HCT116 (cell line): ENCODE data around the gene KANSL1. TPM values are rescaled to one million over a fixed set of nuclear protein-coding genes. Genes with fewer than 3 reads are reported as not detected.
A peak's percentile ranks its signal among the peaks of the same experiment; 100 is the strongest.

Experiments
- ATAC-seq: fragments of 200-7000 bp; cut with Tn5 transposase; 2 replicates; pipeline ENCODE4 v1.9.1; 2020; ENCODE audit warnings: mild to moderate bottlenecking, moderate library complexity
- BruUV-seq: library from RNA; stranded (reverse); fragments of 400-500 nt; replicated peaks from 2 replicates; lab custom pipeline; 2021; lab: Mats Ljungman, UMichigan
- CTCF ChIA-PET: fragments of 300-600 bp; sonication (Branson Sonifier 250); formaldehyde crosslinking; loops from one replicate; lab custom pipeline; 2021; ENCODE audit warnings: antibody characterized with exemption; lab: Charles Lee
- POLR2A ChIA-PET: fragments of 300-600, 350-600 bp; sonication (Branson Sonifier 250); formaldehyde crosslinking; loops from one replicate; lab custom pipeline; 2021; ENCODE audit warnings: antibody characterized with exemption; lab: Charles Lee
- RAD21 ChIA-PET, 2 experiments: fragments of 300-600 bp; sonication (Branson Sonifier 250); formaldehyde crosslinking; loops; one replicate each; lab custom pipeline; 2023; ENCODE audit warnings: low total read pairs in 2 of 2; ENCODE audit not compliant: uncharacterized antibody in 2 of 2, unreplicated experiment in 2 of 2, low non-redundant PET in 1 of 2; lab: Charles Lee
- DNase-seq: peaks from one replicate; pipeline ENCODE4 v3.0.0-alpha.2; 2010; ENCODE audit warnings: low read depth, low spot score
- H2AFZ ChIP-seq: fragments of 200-600 bp; shearing (Covaris generic), sonication (generic); 2 replicates; pipeline ENCODE4 v1.6.1; 2017; ENCODE audit warnings: low read depth, mixed run types, mixed read lengths, antibody characterized with exemption, low read length; ENCODE audit not compliant: poor library complexity, severe bottlenecking
- H3K27ac ChIP-seq: 2 replicates; pipeline ENCODE4 v1.5.1; 2012; ENCODE audit warnings: low read depth, low read length
- H3K27me3 ChIP-seq: fragments of 200-600 bp; sonication (generic); 2 replicates; pipeline ENCODE4 v1.6.1; 2016; ENCODE audit warnings: mixed run types, low read length, mixed read lengths; ENCODE audit not compliant: insufficient read depth
- H3K36me3 ChIP-seq, 2 experiments: fragments of 200-500 bp in 1 of 2; fragments of 200-600 bp in 1 of 2; sonication (Bioruptor generic) in 1 of 2; sonication (generic) in 1 of 2; 2 replicates each; pipeline versions ENCODE4 v1.5.1 to v1.6.1; 2014 to 2016; ENCODE audit warnings: low read length in 2 of 2, inconsistent platforms in 1 of 2, mixed read lengths in 1 of 2, mixed run types in 1 of 2; ENCODE audit not compliant: insufficient read depth in 2 of 2, control insufficient read depth in 1 of 2
- H3K4me1 ChIP-seq, 2 experiments: fragments of 200-600 bp in 1 of 2; sonication (generic) in 1 of 2; 2 replicates each; pipeline versions ENCODE4 v1.5.1 to v1.6.1; 2012 to 2017; ENCODE audit warnings: low read length in 2 of 2, inconsistent platforms in 1 of 2, mild to moderate bottlenecking in 1 of 2, mixed read lengths in 1 of 2, mixed run types in 1 of 2, moderate library complexity in 1 of 2; ENCODE audit not compliant: insufficient read depth in 2 of 2, control insufficient read depth in 1 of 2
- H3K4me2 ChIP-seq: fragments of 200-600 bp; sonication (generic); 2 replicates; pipeline ENCODE4 v1.6.1; 2017; ENCODE audit warnings: mixed run types, low read length, mixed read lengths
- H3K4me3 ChIP-seq, 2 experiments: fragments of 200-600 bp in 1 of 2; sonication (generic) in 1 of 2; replicated peaks in 1 of 2; 2 replicates each; pipeline ENCODE4 v1.5.1; 2011 to 2016; ENCODE audit warnings: low read length in 2 of 2, control low read depth in 1 of 2, low read depth in 1 of 2, mild to moderate bottlenecking in 1 of 2, mixed read lengths in 1 of 2, mixed run types in 1 of 2
- H3K79me2 ChIP-seq: fragments of 200-600 bp; sonication (generic); 2 replicates; pipeline ENCODE4 v1.6.1; 2017; ENCODE audit warnings: mild to moderate bottlenecking, mixed run types, low read length, moderate library complexity, mixed read lengths; ENCODE audit not compliant: insufficient read depth
- H3K9ac ChIP-seq: fragments of 200-600 bp; sonication (generic); 2 replicates; pipeline ENCODE4 v1.6.1; 2016; ENCODE audit warnings: low read length, mixed read lengths
- H3K9me2 ChIP-seq: fragments of 200-600 bp; sonication (generic), shearing (Covaris generic); 2 replicates; pipeline ENCODE4 v1.6.1; 2017; ENCODE audit warnings: mixed run types, mild to moderate bottlenecking, moderate library complexity; ENCODE audit not compliant: insufficient read depth
- H3K9me3 ChIP-seq, 2 experiments: fragments of 200-500 bp in 1 of 2; fragments of 200-600 bp in 1 of 2; sonication (Bioruptor generic) in 1 of 2; sonication (generic) in 1 of 2; 2 replicates each; pipeline ENCODE4 v1.6.1; 2014 to 2017; ENCODE audit warnings: low read length in 2 of 2, mixed read lengths in 2 of 2, inconsistent platforms in 1 of 2, low read depth in 1 of 2, mild to moderate bottlenecking in 1 of 2, mixed run types in 1 of 2, moderate library complexity in 1 of 2; ENCODE audit not compliant: control insufficient read depth in 1 of 2, insufficient read depth in 1 of 2
- H4K20me1 ChIP-seq: fragments of 200-600 bp; sonication (generic), shearing (Covaris generic); 2 replicates; pipeline ENCODE4 v1.6.1; 2017; ENCODE audit warnings: mixed run types, mild to moderate bottlenecking, moderate library complexity; ENCODE audit not compliant: insufficient read depth
- EZH2 ChIP-seq: fragments of 200-600 bp; sonication (generic); IDR thresholded peaks from 2 replicates; pipeline ENCODE4 v1.6.1; 2017; ENCODE audit warnings: antibody characterized with exemption, mixed run types
- RAD21 ChIP-seq: IDR thresholded peaks from 2 replicates; pipeline ENCODE4 v1.6.1; 2012; ENCODE audit warnings: low read depth, mild to moderate bottlenecking
- SP1 ChIP-seq: IDR thresholded peaks from 2 replicates; pipeline ENCODE4 v1.6.1; 2012; ENCODE audit warnings: low read depth
- intact Hi-C: fragments of 100-400 bp; cut with micrococcal nuclease; formaldehyde crosslinking; loops from 2 replicates; pipeline ENCODE4 v1.10.0; 2022
- total RNA-seq: library from RNA; stranded (reverse); gene quantifications from one replicate; pipeline ENCODE4 v1.2.1, GENCODE V29; 2021; ENCODE audit not compliant: unreplicated experiment
- TF ChIP-seq, protein P1 (sequence below), 3 experiments: fragments of 200-600 bp in 1 of 3; sonication (generic) in 1 of 3; IDR thresholded peaks in 2 of 3; conservative IDR thresholded peaks in 1 of 3; 2 replicates each; pipeline ENCODE4 v1.5.1; 2012 to 2017; ENCODE audit warnings: low read depth in 2 of 3, low read length in 2 of 3, antibody characterized with exemption in 1 of 3, borderline replicate concordance in 1 of 3, control low read depth in 1 of 3, mild to moderate bottlenecking in 1 of 3, mixed read lengths in 1 of 3, mixed run types in 1 of 3, moderate library complexity in 1 of 3; ENCODE audit not compliant: insufficient read depth in 1 of 3

The KANSL1 gene
- total RNA-seq, 1 experiment from 2014 or later: 77.5 TPM

DNA sequence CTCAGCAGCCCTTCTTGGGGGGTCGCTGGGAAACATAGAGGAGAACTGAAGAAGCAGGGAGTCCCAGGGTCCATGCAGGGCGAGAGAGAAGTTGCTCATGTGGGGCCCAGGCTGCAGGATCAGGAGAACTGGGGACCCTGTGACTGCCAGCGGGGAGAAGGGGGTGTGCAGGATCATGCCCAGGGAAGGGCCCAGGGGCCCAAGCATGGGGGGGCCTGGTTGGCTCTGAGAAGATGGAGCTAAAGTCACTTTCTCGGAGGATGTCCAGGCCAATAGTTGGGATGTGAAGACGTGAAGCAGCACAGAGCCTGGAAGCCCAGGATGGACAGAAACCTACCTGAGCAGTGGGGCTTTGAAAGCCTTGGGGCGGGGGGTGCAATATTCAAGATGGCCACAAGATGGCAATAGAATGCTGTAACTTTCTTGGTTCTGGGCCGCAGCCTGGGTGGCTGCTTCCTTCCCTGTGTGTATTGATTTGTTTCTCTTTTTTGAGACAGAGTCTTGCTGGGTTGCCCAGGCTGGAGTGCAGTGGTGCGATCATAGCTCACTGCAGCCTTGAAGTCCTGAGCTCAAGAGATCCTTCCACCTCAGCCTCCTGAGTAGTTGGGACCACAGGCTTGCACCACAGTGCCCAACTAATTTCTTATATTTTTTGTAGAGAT is 190.8 kb downstream of the KANSL1 start:
- ChIA-PET CTCF (interaction anchor here (1.5 to 2.7 kb wide), 4 partner anchors 42 to 284 kb away, joined by 3 to 11 read pairs (median 6); no protein-coding TSS in a partner anchor), POLR2A (no interaction called here)
- Histone ChIP-seq H3K9me3 (no peaks in the 10 kb centered on the region), H3K4me2 (no peak overlapping the region), H3K27me3 (no peaks in the 10 kb centered on the region), H3K9ac (no peak overlapping the region), H3K9me2 (no peaks in the 10 kb centered on the region), H3K27ac (no peak overlapping the region), H3K4me3 (no peak overlapping the region)
- ATAC-seq: peak; percentile 95
- BruUV-seq: no TSS peak
- TF ChIP-seq, protein P1, sequence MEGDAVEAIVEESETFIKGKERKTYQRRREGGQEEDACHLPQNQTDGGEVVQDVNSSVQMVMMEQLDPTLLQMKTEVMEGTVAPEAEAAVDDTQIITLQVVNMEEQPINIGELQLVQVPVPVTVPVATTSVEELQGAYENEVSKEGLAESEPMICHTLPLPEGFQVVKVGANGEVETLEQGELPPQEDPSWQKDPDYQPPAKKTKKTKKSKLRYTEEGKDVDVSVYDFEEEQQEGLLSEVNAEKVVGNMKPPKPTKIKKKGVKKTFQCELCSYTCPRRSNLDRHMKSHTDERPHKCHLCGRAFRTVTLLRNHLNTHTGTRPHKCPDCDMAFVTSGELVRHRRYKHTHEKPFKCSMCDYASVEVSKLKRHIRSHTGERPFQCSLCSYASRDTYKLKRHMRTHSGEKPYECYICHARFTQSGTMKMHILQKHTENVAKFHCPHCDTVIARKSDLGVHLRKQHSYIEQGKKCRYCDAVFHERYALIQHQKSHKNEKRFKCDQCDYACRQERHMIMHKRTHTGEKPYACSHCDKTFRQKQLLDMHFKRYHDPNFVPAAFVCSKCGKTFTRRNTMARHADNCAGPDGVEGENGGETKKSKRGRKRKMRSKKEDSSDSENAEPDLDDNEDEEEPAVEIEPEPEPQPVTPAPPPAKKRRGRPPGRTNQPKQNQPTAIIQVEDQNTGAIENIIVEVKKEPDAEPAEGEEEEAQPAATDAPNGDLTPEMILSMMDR (IDR thresholded peaks at IDR 0.05 in 2 of 3, conservative IDR thresholded peaks at IDR 0.05 in 1 of 3; ENCODE audit: borderline replicate concordance in 1 of 3, insufficient read depth in 1 of 3, low read depth in 2 of 3, low read length in 2 of 3): peak; percentile 90 to 99 (median 92)
- no peak for TF ChIP-seq EZH2
- TF ChIP-seq RAD21: peak; percentile 96
- no peak for TF ChIP-seq SP1
- TF ChIP-seq, all 23 proteins: peak for 2
- intact Hi-C loops: loop anchor here (1.0 to 5.0 kb wide), 4 partner anchors 190 to 835 kb away; partner anchors contain the start of gene KANSL1
- no peaks in the 10 kb centered on the region for H3K36me3 ChIP-seq
- no peaks in the 10 kb centered on the region for H4K20me1 ChIP-seq
- peak; percentile 43 for DNase-seq
- H3K4me1 ChIP-seq: 0 out of 4 replicates have a peak, but pooled peaks cover 0 to 4% of the 10 kb centered on the region in 2 experiments
- H3K79me2 ChIP-seq: no peaks in the 10 kb centered on the region
- RAD21 ChIA-PET: interaction anchor here in 1 of 2 experiments (0.7 kb wide), 1 partner anchor 42 kb away, joined by 3 read pairs; no protein-coding TSS in a partner anchor
- H2AFZ ChIP-seq: no peak overlapping the region
